NCI-H446 (cell line): Measurements from ENCODE around the gene GPR137B.
"Not testable (repeated sequence)": the region's sequence is repeated elsewhere in the genome, so short reads cannot be mapped to it uniquely, and the experiment has no call there.

Experiments
- DNase-seq, 2 experiments: peaks; one replicate each; lab custom pipeline; 2025; lab: John Stamatoyannopoulos, UW

GPR137B gene

DNA sequence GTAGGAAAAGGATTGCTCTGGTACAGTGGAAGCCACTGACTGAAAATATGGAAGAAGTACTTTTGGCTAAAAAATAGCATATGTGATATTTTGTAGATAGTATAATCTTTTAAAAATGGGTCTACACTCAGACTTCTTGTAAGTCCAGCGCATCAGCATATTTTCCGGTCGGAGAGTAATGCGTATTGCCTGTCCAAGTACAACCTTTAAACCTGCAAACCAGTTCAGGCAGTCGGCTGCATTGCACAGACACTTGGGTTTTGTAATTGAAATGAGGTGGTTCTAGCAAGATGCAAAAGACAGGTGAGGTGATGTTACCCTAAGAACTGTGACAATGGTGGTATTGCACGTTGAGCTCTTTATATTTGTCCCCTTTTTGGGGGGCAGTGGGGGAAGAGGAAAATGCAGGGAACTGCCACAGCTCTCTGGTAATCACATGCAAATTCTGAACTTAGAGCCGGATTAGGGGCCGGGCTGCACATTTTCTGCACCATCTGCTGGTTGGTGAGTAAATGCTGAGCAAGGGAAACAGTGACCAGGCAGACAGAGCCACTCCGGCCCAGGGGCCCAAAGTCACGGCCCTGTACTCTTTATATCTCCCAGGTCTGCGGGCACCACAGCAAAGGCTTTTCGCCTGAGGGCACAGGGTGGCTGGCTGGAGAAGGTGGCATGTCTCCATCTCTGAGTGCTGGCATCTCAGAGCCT, 2.3 kb downstream of the GPR137B start:
- DNase-seq = no peak

DNA sequence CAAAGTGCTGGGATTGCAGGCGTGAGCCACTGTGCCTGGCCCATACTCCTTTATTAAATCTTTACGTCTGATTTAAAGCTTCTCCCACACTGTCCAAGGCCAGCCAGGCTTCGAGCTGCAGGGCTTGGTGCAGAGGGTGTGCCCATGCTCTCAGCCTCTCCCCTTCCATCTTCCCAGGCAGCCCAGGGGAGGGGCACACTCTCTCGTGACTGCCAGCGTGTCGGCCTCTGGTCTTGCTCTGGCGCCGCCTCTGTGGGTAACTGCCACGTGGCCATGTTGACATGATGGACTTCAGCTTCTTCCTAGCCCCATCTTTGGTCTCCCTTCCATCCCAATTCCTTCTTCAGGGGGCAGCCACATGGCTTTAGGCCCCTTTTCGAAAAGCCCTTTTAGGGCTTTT, 4.7 kb downstream of the GPR137B start:
- no peak for DNase-seq

DNA sequence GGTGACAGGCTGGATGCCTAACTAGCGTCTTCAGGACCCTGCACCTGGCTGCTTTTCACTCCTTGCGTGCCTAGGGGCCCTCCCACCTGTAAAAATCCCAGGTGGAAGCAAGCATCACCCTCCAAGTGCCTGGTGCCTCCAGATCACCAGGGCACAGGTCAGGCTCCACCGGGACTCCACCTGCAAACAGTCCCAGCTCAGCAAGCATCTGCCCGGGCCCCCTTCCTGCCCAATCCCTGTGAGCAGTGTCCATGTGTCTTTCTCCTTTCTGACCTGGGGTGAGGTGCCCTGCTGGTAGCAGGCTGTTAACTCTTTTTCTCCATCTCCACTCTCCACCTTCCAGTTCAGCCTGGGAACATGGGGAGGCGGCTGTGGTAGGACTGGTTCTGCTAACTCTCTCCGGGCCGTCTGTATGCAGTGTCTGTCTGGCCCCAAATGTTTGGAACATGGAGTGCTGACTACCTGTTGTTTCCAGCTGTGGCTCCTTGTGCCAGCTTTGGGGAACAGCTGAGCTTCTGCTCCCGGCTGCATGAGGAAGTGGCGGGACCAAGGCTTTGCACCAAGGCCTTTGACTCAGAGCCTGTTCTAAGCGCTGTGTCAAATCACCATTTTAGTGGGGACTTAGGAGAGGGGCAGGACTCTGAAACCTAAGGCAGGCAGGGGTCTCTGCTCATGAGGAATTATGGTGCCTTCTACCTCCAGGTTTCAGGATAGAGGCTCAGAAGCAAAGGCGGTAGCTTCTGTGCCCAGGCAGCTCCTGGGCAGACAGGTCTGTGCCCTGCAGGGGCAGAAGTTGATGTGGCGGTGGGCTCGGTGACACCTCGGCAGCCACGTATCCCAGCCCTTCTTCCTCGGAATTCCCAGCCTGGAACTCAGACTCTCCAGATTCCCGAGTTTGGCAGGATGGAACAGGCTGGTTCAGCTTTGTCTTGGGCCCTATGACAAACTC, 5.5 kb downstream of the GPR137B start:
- DNase-seq = no peak

DNA sequence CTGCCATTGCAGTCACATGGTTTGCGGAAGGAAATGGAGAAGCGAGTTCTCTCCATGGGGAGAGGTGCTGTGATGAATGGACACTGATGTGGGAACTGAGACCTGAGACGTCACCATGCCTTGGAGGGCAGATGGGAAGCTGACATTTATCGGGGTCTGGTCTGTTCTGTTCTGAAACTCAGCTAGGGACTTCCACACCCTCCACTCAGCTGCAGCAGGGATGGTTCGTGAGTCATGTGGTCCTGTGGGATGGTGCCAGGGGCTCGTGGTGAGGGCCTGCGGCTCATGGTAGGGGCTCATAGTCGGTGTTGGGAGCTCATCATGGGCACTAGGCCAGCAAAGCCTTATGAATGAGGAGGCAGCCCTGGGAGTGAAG, 6.1 kb downstream of the GPR137B start:
- DNase-seq = no peak

GRCh38 chr1:236149003-236149595, 6.8 kb downstream of the GPR137B start:
- no peak for DNase-seq

GRCh38 chr1:236149696-236150228, 7.4 kb downstream of the GPR137B start:
- DNase-seq = no peak

GRCh38 chr1:236150311-236150955, 8.1 kb downstream of the GPR137B start:
- DNase-seq = no peak

GRCh38 chr1:236150986-236151385, 8.6 kb downstream of the GPR137B start:
- DNase-seq = no peak

DNA sequence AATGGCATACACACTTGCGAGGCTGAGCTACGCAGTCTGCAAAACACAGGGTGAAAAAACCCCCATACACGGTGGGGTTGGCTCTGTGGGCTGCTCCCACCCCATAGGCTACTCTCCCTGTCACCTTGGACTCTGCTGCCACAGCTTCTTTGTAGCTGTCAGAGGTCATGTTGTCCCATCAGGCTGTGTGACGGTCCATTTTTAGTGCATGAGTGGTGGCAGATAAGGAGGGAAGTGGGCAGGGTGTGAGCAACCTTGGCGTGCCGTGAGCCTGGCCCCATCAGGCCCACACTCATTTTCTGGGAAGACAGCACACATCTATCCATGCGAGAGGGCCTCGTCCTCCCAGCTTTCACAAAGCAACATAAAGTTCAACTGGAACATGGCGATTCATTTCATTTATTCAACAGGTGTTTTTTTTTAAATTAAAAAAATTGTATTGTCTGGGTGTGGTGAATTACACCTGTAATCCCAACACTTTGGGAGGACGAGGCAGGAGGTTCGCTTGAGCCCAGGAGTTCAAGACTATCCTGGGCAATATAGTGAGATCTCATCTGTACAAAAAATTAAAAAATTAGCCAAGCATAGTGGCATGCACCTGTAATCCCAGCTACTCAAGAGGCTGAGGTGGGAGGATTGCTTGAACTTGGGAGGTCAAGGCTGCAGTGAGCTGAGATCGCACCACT, 9.5 kb downstream of the GPR137B start:
- no peak for DNase-seq

DNA sequence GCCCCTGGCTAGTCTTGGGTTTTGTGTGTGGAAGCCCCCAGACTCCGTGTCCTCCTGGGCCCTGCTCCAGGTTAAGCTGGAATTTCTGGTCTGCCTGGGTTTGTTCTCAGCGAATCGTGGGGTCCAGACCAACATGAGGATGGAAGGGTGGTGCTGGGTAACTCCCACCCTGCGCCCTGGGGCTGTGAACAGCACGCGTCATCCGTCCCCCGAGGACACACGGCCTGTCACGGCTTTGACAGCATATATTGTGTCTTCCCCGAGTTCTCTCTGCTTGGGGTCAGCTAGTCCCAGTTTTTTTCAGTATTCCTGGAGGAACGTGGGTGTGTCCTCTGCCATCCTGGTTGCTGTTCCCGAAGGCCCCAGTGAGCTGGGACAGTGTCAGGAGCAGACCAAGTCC, 11.8 kb downstream of the GPR137B start:
- DNase-seq = no peak

DNA sequence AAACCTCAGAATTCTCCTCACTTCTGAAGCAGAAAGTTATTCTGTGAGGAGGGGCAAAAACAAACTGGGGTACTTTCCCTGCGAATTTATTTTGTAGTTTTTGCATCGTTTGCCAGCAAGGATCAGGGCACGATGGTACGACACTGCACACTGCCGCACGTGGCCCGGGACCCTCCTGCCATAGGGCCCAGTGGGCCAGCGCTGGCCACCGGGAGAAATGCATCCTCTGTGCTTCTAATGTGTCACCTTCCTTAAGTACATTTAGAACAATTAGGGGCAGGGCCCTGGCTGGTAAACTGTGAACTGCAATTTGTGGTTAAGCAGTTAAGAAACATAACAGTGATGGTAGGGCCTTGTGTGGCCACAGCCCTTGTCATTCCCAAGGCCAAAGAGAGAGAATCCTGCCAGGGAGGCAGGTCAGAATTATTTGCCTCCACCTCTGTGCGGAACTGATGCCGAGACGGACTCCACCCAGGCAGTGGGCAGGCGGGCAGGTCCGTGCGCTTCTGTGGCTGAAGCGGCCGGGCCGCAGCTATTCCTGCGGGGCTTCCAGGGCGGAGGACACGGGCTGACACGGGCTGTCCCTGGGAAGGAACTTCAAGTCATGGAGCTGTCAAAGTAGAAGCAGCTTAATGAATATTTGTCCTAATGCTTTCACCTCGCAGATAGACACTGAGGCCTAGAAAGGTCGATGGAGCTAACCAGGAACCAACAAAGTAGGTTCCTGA, 12.5 kb downstream of the GPR137B start:
- DNase-seq = no peak

DNA sequence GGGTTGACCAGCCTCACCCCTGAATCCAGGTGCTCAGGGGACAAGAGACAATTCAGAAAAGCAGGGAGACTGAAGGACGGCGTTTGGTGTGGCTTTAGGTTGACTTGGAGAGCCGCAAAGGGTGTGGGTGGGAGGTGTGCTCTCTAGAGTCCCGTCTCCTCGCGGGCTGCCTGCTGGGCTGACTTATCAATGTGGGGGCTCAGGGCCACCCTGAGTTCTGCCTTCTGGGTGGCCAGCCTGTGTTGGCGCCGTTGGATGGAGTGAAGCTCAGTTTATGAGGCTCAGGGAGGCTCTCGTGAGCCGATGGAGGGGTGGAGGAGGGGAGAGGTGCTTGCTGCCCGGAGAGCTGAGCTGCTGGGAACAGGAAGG, 13.0 kb downstream of the GPR137B start:
- DNase-seq = no peak

DNA sequence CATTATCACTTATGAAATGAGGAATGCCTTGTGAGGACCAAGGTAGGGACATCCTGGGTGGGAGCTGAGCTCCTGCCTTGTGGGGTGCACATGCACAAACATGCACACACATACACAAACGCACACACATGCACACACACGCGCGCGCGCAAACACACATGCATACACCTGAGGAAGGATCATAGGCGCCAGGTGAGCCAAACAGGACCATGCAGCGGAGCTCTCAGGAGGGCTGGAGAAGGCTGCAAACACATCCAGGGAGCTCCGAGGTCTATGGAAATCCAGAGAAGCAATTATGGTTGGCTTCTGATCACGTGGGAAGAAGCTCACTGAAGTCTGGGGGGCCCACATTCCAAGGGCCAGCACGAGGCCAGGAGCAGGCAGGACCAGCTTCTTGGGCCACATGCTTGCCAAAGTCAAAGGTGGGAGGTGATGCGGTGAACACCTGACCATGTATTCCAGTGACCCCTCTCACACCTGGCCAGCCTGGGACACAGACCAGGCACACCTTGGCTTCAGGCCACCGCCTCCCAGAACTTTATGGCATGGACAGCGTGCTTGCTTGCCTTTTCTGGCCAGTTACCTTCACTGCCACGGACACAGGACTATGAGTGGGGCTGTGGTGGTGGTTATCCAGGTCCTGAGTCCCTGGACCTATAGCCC, 13.6 kb downstream of the GPR137B start:
- DNase-seq = no peak

- no peak for DNase-seq
These were observed 14.3 kb downstream of the GPR137B start for GRCh38 chr1:236156512-236157208.

GRCh38 chr1:236158072-236158471, 15.7 kb downstream of the GPR137B start:
- not testable (repeated sequence) for DNase-seq

- no peak for DNase-seq
These were observed 16.4 kb downstream of the GPR137B start for GRCh38 chr1:236158719-236159118.

DNA sequence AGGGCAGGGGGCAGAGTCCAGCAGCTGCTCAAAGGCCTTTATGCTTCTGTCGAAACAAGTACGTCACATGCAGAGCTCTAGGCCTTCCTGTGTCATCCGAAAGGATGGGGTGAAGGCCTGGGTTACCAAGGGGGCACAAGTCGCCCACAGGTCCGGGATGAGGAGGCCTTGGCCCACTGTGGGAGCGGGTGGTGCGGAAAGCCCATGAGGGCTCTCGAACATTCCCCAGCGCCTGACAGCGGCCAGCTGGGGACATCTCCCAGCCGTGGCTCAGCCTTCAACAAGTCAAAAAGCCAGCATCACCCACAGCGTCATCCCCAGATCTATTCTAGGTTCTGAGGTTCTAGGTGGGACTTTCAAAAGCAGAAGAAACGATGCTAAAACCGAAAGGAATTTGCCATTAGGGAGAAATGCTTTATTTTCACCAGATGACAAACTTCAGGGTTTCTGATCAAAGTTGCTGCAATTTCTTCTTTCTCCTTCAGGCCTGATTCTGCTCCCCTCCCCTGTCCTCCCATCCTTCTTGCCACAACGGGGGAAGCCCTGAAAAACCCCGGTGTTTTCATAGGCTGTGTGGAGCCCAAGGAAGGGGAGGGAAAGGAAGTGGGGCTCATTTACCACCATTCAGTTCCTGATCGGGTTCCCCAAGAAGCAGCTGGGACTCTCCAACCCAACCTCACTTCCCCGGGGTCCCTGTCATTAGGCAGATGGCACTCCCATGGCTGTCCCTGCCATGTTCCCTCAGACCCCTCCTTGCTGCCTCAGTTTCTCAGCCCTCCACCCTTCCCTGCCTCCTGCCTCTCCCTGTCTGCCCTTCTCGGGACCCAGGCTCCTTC, 17.6 kb downstream of the GPR137B start:
- DNase-seq = no peak

GRCh38 chr1:236160540-236161127, 18.3 kb downstream of the GPR137B start:
- no peak for DNase-seq
